HG03521 (cell line): Measurements from ENCODE around the gene CUTA.
"Not testable (repeated sequence)": the region's sequence is repeated elsewhere in the genome, so short reads cannot be mapped to it uniquely, and the experiment has no call there.

Experiments
- ATAC-seq: cut with Tn5 transposase; IDR thresholded peaks from one replicate; pipeline ENCODE4 v1.9.1; 2021; ENCODE audit warnings: mild to moderate bottlenecking, moderate library complexity; ENCODE audit not compliant: unreplicated experiment

The CUTA gene

DNA sequence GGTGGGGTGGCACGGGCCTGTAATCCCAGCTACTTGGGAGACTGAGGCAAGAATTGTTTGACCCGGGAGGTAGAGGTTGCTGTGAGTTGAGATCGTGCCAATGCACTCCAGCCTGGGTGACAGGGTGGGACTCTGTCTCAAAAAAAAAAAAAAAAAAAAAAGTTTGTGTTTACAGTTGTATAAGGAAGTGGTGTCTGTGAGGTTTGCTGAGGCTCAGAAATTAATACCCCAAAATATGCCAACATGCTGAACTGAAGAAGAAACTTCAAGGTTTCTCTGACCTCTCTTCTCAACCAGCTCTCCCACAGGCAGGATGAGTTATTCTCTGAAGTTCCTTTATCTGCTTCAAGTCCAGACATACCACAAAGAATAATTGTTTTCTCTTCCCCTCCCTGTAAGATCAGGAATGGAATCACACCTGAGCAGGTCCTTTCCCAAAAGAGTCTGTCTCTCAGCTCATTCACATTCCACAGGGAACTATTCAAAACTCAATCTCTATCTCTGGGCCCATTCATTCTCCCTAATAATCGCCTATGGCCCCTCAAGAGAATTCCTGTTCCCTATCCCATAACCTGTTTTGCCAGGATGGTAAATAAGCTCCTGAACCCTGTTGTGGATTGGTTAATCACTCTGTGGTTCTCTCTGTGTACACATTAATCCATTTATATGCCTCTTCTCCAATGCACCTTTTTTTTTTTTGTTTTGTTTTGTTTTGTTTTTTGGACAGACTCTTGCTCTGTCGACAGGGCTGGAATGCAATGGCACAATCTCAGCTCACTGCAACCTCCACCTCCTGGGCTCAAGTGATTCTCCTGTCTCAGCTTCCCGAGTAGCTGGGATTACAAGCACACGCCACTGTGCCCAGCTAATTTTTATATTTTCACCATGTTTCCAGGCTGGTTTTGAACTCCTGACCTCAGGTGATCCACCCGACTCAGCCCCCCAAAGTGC is 43.7 kb downstream of the CUTA start:
- ATAC-seq = no peak

GRCh38 chr6:33372526-33373123 is 45.3 kb downstream of the CUTA start:
- no peak for ATAC-seq

DNA sequence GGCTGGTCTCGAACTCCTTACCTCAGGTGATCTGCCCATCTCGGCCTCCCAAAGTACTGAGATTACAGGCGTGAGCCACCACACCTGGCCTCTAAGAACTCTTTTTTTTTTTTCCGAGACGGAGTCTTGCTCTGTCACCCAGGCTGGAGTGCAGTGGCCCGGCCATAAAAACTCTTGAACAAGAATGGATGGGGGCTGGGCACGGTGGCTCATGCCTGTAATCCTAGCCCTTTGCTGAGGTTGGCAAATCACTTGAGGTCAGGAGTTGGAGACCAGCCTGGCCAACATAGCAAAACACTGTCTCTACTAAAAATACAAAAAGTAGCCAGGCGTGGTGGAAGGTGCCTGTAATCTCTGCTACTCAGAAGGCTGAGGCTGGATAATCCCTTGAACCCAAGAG is 46.0 kb downstream of the CUTA start:
- ATAC-seq = not testable (repeated sequence)

DNA sequence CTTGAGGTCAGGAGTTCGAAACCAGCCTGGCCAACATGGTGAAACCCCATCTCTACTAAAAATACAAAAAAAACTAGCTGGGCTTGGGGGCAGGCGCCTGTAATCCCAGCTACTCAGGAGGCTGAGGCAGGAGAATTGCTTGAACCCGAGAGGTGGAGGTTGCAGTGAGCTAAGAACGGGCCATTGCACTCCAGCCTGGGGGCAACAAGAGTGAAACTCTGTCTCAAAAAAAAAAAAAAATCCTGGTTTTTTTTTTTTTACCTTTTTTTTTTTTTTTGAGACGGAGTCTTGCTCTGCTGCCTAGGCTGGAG is 50.2 kb downstream of the CUTA start:
- not testable (repeated sequence) for ATAC-seq

GRCh38 chr6:33367009-33367714 is 50.7 kb downstream of the CUTA start:
- no peak for ATAC-seq
